GM23338 (cell line): ENCODE measurements around the gene GRIN1. TPM values are rescaled to one million over a fixed set of nuclear protein-coding genes. Genes with fewer than 3 reads are reported as not detected.

Source experiments
- ATAC-seq: fragments of 200-7000 bp; cut with Tn5 transposase; 3 replicates; pipeline ENCODE4 v1.9.1; 2020
- DNase-seq: peaks from one replicate; pipeline ENCODE4 v3.0.0-alpha.2; 2015; ENCODE audit warnings: low spot score
- H2AFZ ChIP-seq: fragments of 200-600 bp; sonication (generic); 2 replicates; pipeline ENCODE4 v1.8.0; 2016; ENCODE audit warnings: antibody characterized with exemption, mild to moderate bottlenecking, moderate library complexity
- H3F3A ChIP-seq: fragments of 200-600 bp; sonication (generic); replicated peaks from 2 replicates; pipeline ENCODE4 v1.8.0; 2017; ENCODE audit warnings: antibody characterized with exemption, mixed run types, low read depth
- H3K27ac ChIP-seq: fragments of 200-600 bp; sonication (generic); 2 replicates; pipeline ENCODE4 v1.6.1; 2016; ENCODE audit warnings: low read depth
- H3K27me3 ChIP-seq: fragments of 200-600 bp; sonication (generic); 2 replicates; pipeline ENCODE4 v1.8.0; 2016; ENCODE audit warnings: mild to moderate bottlenecking, mixed run types, moderate library complexity; ENCODE audit not compliant: insufficient read depth
- H3K36me3 ChIP-seq: fragments of 200-600 bp; sonication (generic); 2 replicates; pipeline ENCODE4 v1.8.0; 2016; ENCODE audit warnings: mild to moderate bottlenecking; ENCODE audit not compliant: insufficient read depth
- H3K4me1 ChIP-seq: fragments of 200-600 bp; sonication (generic); 2 replicates; pipeline ENCODE4 v1.8.0; 2016; ENCODE audit warnings: mild to moderate bottlenecking, moderate library complexity; ENCODE audit not compliant: insufficient read depth
- H3K4me2 ChIP-seq: fragments of 200-600 bp; sonication (generic); 2 replicates; pipeline ENCODE4 v1.7.1; 2017; ENCODE audit warnings: mixed run types
- H3K4me3 ChIP-seq: fragments of 200-600 bp; sonication (generic); 2 replicates; pipeline ENCODE4 v1.6.1; 2016; ENCODE audit warnings: mixed run types
- H3K79me2 ChIP-seq: fragments of 200-600 bp; sonication (generic); replicated peaks from 2 replicates; pipeline ENCODE4 v1.8.0; 2017; ENCODE audit warnings: mild to moderate bottlenecking; ENCODE audit not compliant: insufficient read depth
- H3K9me2 ChIP-seq: fragments of 200-600 bp; sonication (generic); 2 replicates; pipeline ENCODE4 v1.8.0; 2017; ENCODE audit not compliant: insufficient read depth
- H4K20me1 ChIP-seq: fragments of 200-600 bp; sonication (generic); replicated peaks from 2 replicates; pipeline ENCODE4 v1.8.0; 2017; ENCODE audit warnings: mild to moderate bottlenecking; ENCODE audit not compliant: insufficient read depth
- H3K27ac Mint-ChIP-seq: 2 replicates; pipeline ENCODE4 v1.8.0; 2020; ENCODE audit warnings: inconsistent platforms, mild to moderate bottlenecking, moderate library complexity, mixed read lengths
- H3K27me3 Mint-ChIP-seq: 3 replicates; pipeline ENCODE4 v1.8.0; 2022; ENCODE audit warnings: low read depth, mild to moderate bottlenecking, moderate library complexity, mixed read lengths, inconsistent platforms; ENCODE audit not compliant: insufficient read depth, poor library complexity
- H3K36me3 Mint-ChIP-seq: 3 replicates; pipeline ENCODE4 v1.8.0; 2021; ENCODE audit warnings: low read depth, mild to moderate bottlenecking, inconsistent platforms, moderate library complexity, mixed read lengths
- H3K4me1 Mint-ChIP-seq: 3 replicates; pipeline ENCODE4 v1.8.0; 2020; ENCODE audit warnings: mild to moderate bottlenecking, inconsistent platforms, mixed read lengths
- H3K4me3 Mint-ChIP-seq: 3 replicates; pipeline ENCODE4 v1.8.0; 2021; ENCODE audit warnings: moderate library complexity, mild to moderate bottlenecking, inconsistent platforms, mixed read lengths
- H3K9me3 Mint-ChIP-seq: 3 replicates; pipeline ENCODE4 v1.8.0; 2020; ENCODE audit warnings: moderate library complexity, mild to moderate bottlenecking, inconsistent platforms, mixed read lengths
- CREB1 ChIP-seq: fragments of 250-450 bp; sonication (Bioruptor Pico); IDR thresholded peaks from 2 replicates; pipeline ENCODE4 v1.5.0; 2020; ENCODE audit warnings: low read depth, mild to moderate bottlenecking, moderate library complexity
- CTCF ChIP-seq, 2 experiments: fragments of 200-600 bp in 1 of 2; sonication (generic) in 1 of 2; conservative IDR thresholded peaks; 2 replicates each; pipeline versions ENCODE4 v1.5.1 to v1.6.1; 2016 to 2017; ENCODE audit warnings: antibody characterized with exemption in 2 of 2, low read depth in 2 of 2, mild to moderate bottlenecking in 2 of 2, moderate library complexity in 1 of 2
- EZH2 ChIP-seq: fragments of 200-600 bp; sonication (generic); IDR thresholded peaks from one replicate; pipeline ENCODE4 v1.8.0; 2017; ENCODE audit warnings: antibody characterized with exemption, mild to moderate bottlenecking, low read depth; ENCODE audit not compliant: unreplicated experiment
- JUNB ChIP-seq: IDR thresholded peaks from one replicate; pipeline ENCODE4 v1.6.1; 2016; ENCODE audit warnings: antibody characterized with exemption; ENCODE audit not compliant: unreplicated experiment
- POLR2AphosphoS5 ChIP-seq: IDR thresholded peaks from 2 replicates; pipeline ENCODE4 v1.6.1; 2016; ENCODE audit warnings: antibody characterized with exemption, low read depth
- REST ChIP-seq: IDR thresholded peaks from one replicate; pipeline ENCODE4 v1.6.1; 2018; ENCODE audit warnings: antibody characterized with exemption; ENCODE audit not compliant: unreplicated experiment
- STAT1 ChIP-seq: IDR thresholded peaks from one replicate; pipeline ENCODE4 v1.6.1; 2016; ENCODE audit warnings: antibody characterized with exemption; ENCODE audit not compliant: unreplicated experiment
- ZNF331 ChIP-seq: fragments of 250-450 bp; sonication (Bioruptor Pico); IDR thresholded peaks from 2 replicates; pipeline ENCODE4 v1.5.0; 2020; ENCODE audit warnings: low read depth, mild to moderate bottlenecking, moderate library complexity
- ZNF462 ChIP-seq: fragments of 250-450 bp; sonication (Bioruptor Pico); IDR thresholded peaks from 2 replicates; pipeline ENCODE4 v1.5.0; 2020; ENCODE audit warnings: mild to moderate bottlenecking, moderate library complexity
- polyA plus RNA-seq: library from polyadenylated mRNA; unstranded; fragments of >200 nt; fragmentation: Nextera tagmentation; extraction: Ambion mirVana; gene quantifications from 2 replicates; pipeline ENCODE4 v1.2.1, GENCODE V29; 2016
- total RNA-seq: library from RNA; depleted of rRNA; stranded (reverse); fragments of >200 nt; shearing (Covaris generic); gene quantifications from 2 replicates; pipeline ENCODE4 v1.2.3, GENCODE V29; 2014

The GRIN1 gene
- total and polyA plus RNA-seq, 2 experiments from 2014 or later: 2.7 to 5.5 TPM

- Histone ChIP-seq H3K27ac (no peak overlapping the region), H3K4me3 (no peak overlapping the region), H3K79me2 (peaks cover 25% of the 10 kb centered on the region), H4K20me1 (0 out of 2 replicates have a peak, but pooled peaks cover 5% of the 10 kb centered on the region), H3K4me1 (peaks cover 13% of the 10 kb centered on the region), H2AFZ (no peak overlapping the region), H3K36me3 (no peaks in the 10 kb centered on the region), H3F3A (0 out of 2 replicates have a peak, but pooled peaks cover 4% of the 10 kb centered on the region), H3K4me2 (no peak overlapping the region), H3K27me3 (no peaks in the 10 kb centered on the region), H3K9me2 (no peaks in the 10 kb centered on the region)
- Mint-ChIP-seq H3K9me3 (no peaks in the 10 kb centered on the region), H3K4me3 (no peak overlapping the region), H3K27ac (no peak overlapping the region), H3K27me3 (peaks cover 11% of the 10 kb centered on the region), H3K4me1 (peaks cover 9% of the 10 kb centered on the region), H3K36me3 (peaks cover 21% of the 10 kb centered on the region)
- no peak for TF ChIP-seq REST
- DNase-seq: no peak
- ATAC-seq: no peak
Observed at GRCh38 chr9:137184881-137185660, 46.1 kb downstream of the GRIN1 start.

- H3K36me3 Mint-ChIP-seq: peaks cover 26% of the 10 kb centered on the region
- Histone ChIP-seq H3K36me3 (no peaks in the 10 kb centered on the region), H3K79me2 (peaks cover 25% of the 10 kb centered on the region), H3K27me3 (no peaks in the 10 kb centered on the region), H3K4me1 (peaks cover 13% of the 10 kb centered on the region), H3K4me2 (no peak overlapping the region), H4K20me1 (0 out of 2 replicates have a peak, but pooled peaks cover 5% of the 10 kb centered on the region), H3K27ac (no peak overlapping the region), H3F3A (0 out of 2 replicates have a peak, but pooled peaks cover 4% of the 10 kb centered on the region), H2AFZ (no peak overlapping the region), H3K4me3 (no peak overlapping the region), H3K9me2 (no peaks in the 10 kb centered on the region)
- no peak overlapping the region; the same call in 2 of the 3 replicates for H3K4me3 Mint-ChIP-seq
- H3K9me3 Mint-ChIP-seq: no peaks in the 10 kb centered on the region
- no peak for DNase-seq
- peaks cover 9% of the 10 kb centered on the region for H3K4me1 Mint-ChIP-seq
- no peak overlapping the region for H3K27ac Mint-ChIP-seq
- peaks cover 13% of the 10 kb centered on the region for H3K27me3 Mint-ChIP-seq
- no peak for ATAC-seq
- TF ChIP-seq JUNB: no peak
- TF ChIP-seq CTCF (conservative IDR thresholded peaks at IDR 0.05; ENCODE audit: low read depth in 2 of 2): no peak
- TF ChIP-seq POLR2AphosphoS5: no peak
- TF ChIP-seq ZNF331 (CRISPR knock-in tag): no peak
- TF ChIP-seq ZNF462 (CRISPR knock-in tag): no peak
- TF ChIP-seq EZH2: no peak
- TF ChIP-seq STAT1: no peak
- no peak for TF ChIP-seq CREB1 (CRISPR knock-in tag)
Observed at GRCh38 chr9:137185921-137186320, 47.0 kb downstream of the GRIN1 start.
